D721Med (cell line): ENCODE results near the gene TMEM125.
A peak's percentile ranks its signal among the peaks of the same experiment; 100 is the strongest.

Experiments
- DNase-seq: peaks from one replicate; pipeline ENCODE4 v3.0.0; 2011; ENCODE audit warnings: low spot score; ENCODE audit not compliant: insufficient read length
- FAIRE-seq: peaks from 2 replicates; lab custom pipeline; 2011; peaks lifted over from hg19 to GRCh38; lab: Jason Lieb, UNC
- CTCF ChIP-seq: IDR thresholded peaks from 2 replicates; pipeline ENCODE4 v1.5.1; 2012; ENCODE audit warnings: mild to moderate bottlenecking, control low read depth; ENCODE audit not compliant: insufficient read depth; ENCODE audit errors: missing control alignments

TMEM125 gene

GRCh38 chr1:43267818-43268425 lies 1.9 kb upstream of the TMEM125 start:
- DNase-seq (no peak), FAIRE-seq (no peak)
- TF ChIP-seq CTCF, result no peak

GRCh38 chr1:43270421-43271095 lies 775 bp downstream of the TMEM125 start:
- DNase-seq, result no peak
- FAIRE-seq, result no peak

GRCh38 chr1:43271186-43272118 lies 1.7 kb downstream of the TMEM125 start:
- FAIRE-seq (no peak), DNase-seq (no peak)
- no peak for TF ChIP-seq CTCF

More at GRCh38 chr1:43270421-43271095, 775 bp downstream of the TMEM125 start:
- TF ChIP-seq CTCF, result no peak

- DNase-seq, result no peak
- TF ChIP-seq CTCF, result no peak
- FAIRE-seq, result no peak
These were observed 2.4 kb downstream of the TMEM125 start for GRCh38 chr1:43272161-43272560.

- TF ChIP-seq CTCF, result no peak
- DNase-seq (peak; percentile 1), FAIRE-seq (no peak)
These were observed 3.1 kb downstream of the TMEM125 start for GRCh38 chr1:43272576-43273571.

- TF ChIP-seq CTCF, result no peak
- FAIRE-seq, result no peak
- peak; percentile 2 for DNase-seq
These were observed 3.9 kb downstream of the TMEM125 start for GRCh38 chr1:43273708-43274107.
